ENCODE data around the gene CTNND2. TPM values are rescaled to one million over a fixed set of nuclear protein-coding genes. Genes with fewer than 3 reads are reported as not detected.
A peak's percentile ranks its signal among the peaks of the same experiment; 100 is the strongest.

The CTNND2 gene
- total RNA-seq, 1 donor from 2014 or later, result 13.9 TPM

- TF ChIP-seq, protein P1, sequence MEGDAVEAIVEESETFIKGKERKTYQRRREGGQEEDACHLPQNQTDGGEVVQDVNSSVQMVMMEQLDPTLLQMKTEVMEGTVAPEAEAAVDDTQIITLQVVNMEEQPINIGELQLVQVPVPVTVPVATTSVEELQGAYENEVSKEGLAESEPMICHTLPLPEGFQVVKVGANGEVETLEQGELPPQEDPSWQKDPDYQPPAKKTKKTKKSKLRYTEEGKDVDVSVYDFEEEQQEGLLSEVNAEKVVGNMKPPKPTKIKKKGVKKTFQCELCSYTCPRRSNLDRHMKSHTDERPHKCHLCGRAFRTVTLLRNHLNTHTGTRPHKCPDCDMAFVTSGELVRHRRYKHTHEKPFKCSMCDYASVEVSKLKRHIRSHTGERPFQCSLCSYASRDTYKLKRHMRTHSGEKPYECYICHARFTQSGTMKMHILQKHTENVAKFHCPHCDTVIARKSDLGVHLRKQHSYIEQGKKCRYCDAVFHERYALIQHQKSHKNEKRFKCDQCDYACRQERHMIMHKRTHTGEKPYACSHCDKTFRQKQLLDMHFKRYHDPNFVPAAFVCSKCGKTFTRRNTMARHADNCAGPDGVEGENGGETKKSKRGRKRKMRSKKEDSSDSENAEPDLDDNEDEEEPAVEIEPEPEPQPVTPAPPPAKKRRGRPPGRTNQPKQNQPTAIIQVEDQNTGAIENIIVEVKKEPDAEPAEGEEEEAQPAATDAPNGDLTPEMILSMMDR (IDR thresholded peaks at IDR 0.05), result no peak
- TF ChIP-seq EZH2 (IDR thresholded peaks at IDR 0.05) (no peak), EZH2phosphoT487 (IDR thresholded peaks at IDR 0.05) (no peak)
- no peak overlapping the region for H2AFZ ChIP-seq (replicated peaks)
- no peak overlapping the region for H3K4me3 ChIP-seq
- no peak overlapping the region for H3K27ac ChIP-seq
- peaks cover 19% of the 10 kb centered on the region for H3K4me1 ChIP-seq
- H3K4me2 ChIP-seq, result no peak overlapping the region
- DNase-seq (ENCODE audit: low spot score), result no peak
- no peaks in the 10 kb centered on the region for H3K9me3 ChIP-seq (ENCODE audit: low read depth)
- H3F3A ChIP-seq (ENCODE audit: low read depth), result peaks cover 12% of the 10 kb centered on the region
- peaks cover 23% of the 10 kb centered on the region for H3K4me1 Mint-ChIP-seq
- peaks cover 3% of the 10 kb centered on the region for H3K9me3 Mint-ChIP-seq
- no peaks in the 10 kb centered on the region for H3K27me3 ChIP-seq
- H3K27ac Mint-ChIP-seq, result no peak overlapping the region
- H3K27me3 Mint-ChIP-seq (ENCODE audit: insufficient read depth, low read depth), result no peaks in the 10 kb centered on the region
- H4K20me1 ChIP-seq (ENCODE audit: low read depth), result no peaks in the 10 kb centered on the region
- peaks cover 12% of the 10 kb centered on the region for H3K36me3 Mint-ChIP-seq
- H3K79me2 ChIP-seq (ENCODE audit: low read depth), result no peaks in the 10 kb centered on the region
- H3K9ac ChIP-seq, result no peak overlapping the region
- H3K4me3 Mint-ChIP-seq, result no peak overlapping the region
- no peaks in the 10 kb centered on the region for H3K36me3 ChIP-seq
Observed at GRCh38 chr5:11528720-11529119, 375.5 kb downstream of the CTNND2 start.

GRCh38 chr5:11527652-11528349 is 376.4 kb downstream of the CTNND2 start:
- Histone ChIP-seq H3K27ac (no peak overlapping the region), H3K4me1 (peaks cover 27% of the 10 kb centered on the region), H4K20me1 (ENCODE audit: low read depth) (no peaks in the 10 kb centered on the region), H3K4me3 (no peak overlapping the region), H3K36me3 (no peaks in the 10 kb centered on the region), H3K9me3 (ENCODE audit: low read depth) (no peaks in the 10 kb centered on the region), H2AFZ (replicated peaks) (no peak overlapping the region), H3K27me3 (no peaks in the 10 kb centered on the region), H3K79me2 (ENCODE audit: low read depth) (no peaks in the 10 kb centered on the region), H3K4me2 (no peak overlapping the region), H3K9ac (no peak overlapping the region), H3F3A (ENCODE audit: low read depth) (peaks cover 17% of the 10 kb centered on the region)
- Mint-ChIP-seq H3K4me1 (peaks cover 26% of the 10 kb centered on the region), H3K36me3 (peaks cover 12% of the 10 kb centered on the region), H3K27ac (no peak overlapping the region), H3K27me3 (ENCODE audit: insufficient read depth, low read depth) (no peaks in the 10 kb centered on the region), H3K9me3 (peaks cover 3% of the 10 kb centered on the region), H3K4me3 (no peak overlapping the region)
- no peak for DNase-seq (ENCODE audit: low spot score)
- TF ChIP-seq EZH2phosphoT487 (IDR thresholded peaks at IDR 0.05), result no peak

DNA sequence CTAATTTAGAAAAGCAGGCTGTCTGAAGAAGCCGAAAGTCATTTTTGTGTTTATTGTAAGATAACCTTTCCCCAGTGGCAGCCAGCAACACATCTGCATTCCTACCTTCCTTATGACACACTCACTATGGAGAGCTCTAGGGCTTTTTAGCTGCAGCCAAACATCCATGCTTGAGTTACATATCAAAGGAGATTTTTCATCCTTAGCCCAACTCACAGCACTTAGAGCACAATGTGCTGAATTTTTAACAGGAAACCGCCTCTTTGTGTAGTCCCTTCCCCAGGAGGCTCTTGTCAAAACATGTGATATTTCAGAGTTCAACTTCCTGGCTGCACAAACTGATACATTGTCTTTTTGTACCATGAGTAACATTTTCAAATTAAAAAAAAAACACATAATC is 379.2 kb downstream of the CTNND2 start:
- no peak overlapping the region for H3K9ac ChIP-seq
- peaks cover 27% of the 10 kb centered on the region for H3K4me1 ChIP-seq
- Mint-ChIP-seq H3K27ac (peak overlapping the region; percentile 95), H3K4me3 (no peak overlapping the region), H3K9me3 (peaks cover 6% of the 10 kb centered on the region), H3K27me3 (ENCODE audit: insufficient read depth, low read depth) (no peaks in the 10 kb centered on the region), H3K4me1 (peaks cover 24% of the 10 kb centered on the region), H3K36me3 (peaks cover 10% of the 10 kb centered on the region)
- H3K27ac ChIP-seq, result peak overlapping the region; percentile 90
- no peak overlapping the region for H2AFZ ChIP-seq (replicated peaks)
- DNase-seq (ENCODE audit: low spot score), result peak; percentile 10
- no peaks in the 10 kb centered on the region for H4K20me1 ChIP-seq (ENCODE audit: low read depth)
- peak overlapping the region; percentile 57 for H3K4me2 ChIP-seq
- TF ChIP-seq, protein P1 (IDR thresholded peaks at IDR 0.05), result no peak
- TF ChIP-seq EZH2phosphoT487 (IDR thresholded peaks at IDR 0.05) (no peak), EZH2 (IDR thresholded peaks at IDR 0.05) (no peak)
- H3F3A ChIP-seq (ENCODE audit: low read depth), result peaks cover 17% of the 10 kb centered on the region
- no peak overlapping the region for H3K4me3 ChIP-seq
- no peaks in the 10 kb centered on the region for H3K27me3 ChIP-seq
- no peaks in the 10 kb centered on the region for H3K36me3 ChIP-seq
- H3K9me3 ChIP-seq (ENCODE audit: low read depth), result no peaks in the 10 kb centered on the region
- no peaks in the 10 kb centered on the region for H3K79me2 ChIP-seq (ENCODE audit: low read depth)

DNA sequence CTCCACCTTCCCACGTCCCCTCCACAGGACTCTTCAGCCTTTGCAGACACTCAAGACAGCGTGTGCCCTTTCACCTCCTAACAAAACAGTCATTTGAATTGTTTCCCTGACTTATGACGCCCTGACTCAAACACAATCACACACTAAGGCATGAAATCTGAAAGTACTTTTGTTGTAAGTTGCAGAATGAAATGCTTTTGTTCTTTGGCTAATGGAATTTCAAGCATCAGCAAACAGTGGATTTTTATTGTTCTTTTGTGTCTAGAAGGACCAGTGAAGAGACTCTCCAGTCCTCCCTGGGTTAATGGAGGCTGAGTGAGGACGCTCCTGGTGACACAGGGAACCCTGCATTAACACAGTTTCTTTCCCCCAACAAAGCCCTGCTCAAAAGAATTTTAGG is 380.1 kb downstream of the CTNND2 start:
- Histone ChIP-seq H3K9ac (no peak overlapping the region), H4K20me1 (ENCODE audit: low read depth) (no peaks in the 10 kb centered on the region), H3K4me3 (no peak overlapping the region), H3K36me3 (no peaks in the 10 kb centered on the region), H3F3A (ENCODE audit: low read depth) (peaks cover 17% of the 10 kb centered on the region), H3K4me1 (peaks cover 27% of the 10 kb centered on the region), H3K27ac (peak overlapping the region; percentile 90), H2AFZ (replicated peaks) (no peak overlapping the region), H3K79me2 (ENCODE audit: low read depth) (no peaks in the 10 kb centered on the region), H3K9me3 (ENCODE audit: low read depth) (no peaks in the 10 kb centered on the region), H3K27me3 (no peaks in the 10 kb centered on the region), H3K4me2 (peak overlapping the region; percentile 57)
- H3K4me3 Mint-ChIP-seq, result no peak overlapping the region
- DNase-seq (ENCODE audit: low spot score), result peak; percentile 68
- TF ChIP-seq, protein P1 (IDR thresholded peaks at IDR 0.05), result no peak
- TF ChIP-seq EZH2 (IDR thresholded peaks at IDR 0.05) (no peak), EZH2phosphoT487 (IDR thresholded peaks at IDR 0.05) (no peak)
- H3K27me3 Mint-ChIP-seq (ENCODE audit: insufficient read depth, low read depth), result no peaks in the 10 kb centered on the region
- peaks cover 8% of the 10 kb centered on the region for H3K36me3 Mint-ChIP-seq
- peaks cover 6% of the 10 kb centered on the region for H3K9me3 Mint-ChIP-seq
- H3K27ac Mint-ChIP-seq, result peak overlapping the region; percentile 87
- H3K4me1 Mint-ChIP-seq, result peaks cover 24% of the 10 kb centered on the region
